Cortex of kidney (tissue), 1 donor: ENCODE results near the gene ZNF608.

ENCODE experiments used
- DNase-seq: peaks from one replicate; lab custom pipeline; 2025; lab: John Stamatoyannopoulos, UW

Gene ZNF608

DNA sequence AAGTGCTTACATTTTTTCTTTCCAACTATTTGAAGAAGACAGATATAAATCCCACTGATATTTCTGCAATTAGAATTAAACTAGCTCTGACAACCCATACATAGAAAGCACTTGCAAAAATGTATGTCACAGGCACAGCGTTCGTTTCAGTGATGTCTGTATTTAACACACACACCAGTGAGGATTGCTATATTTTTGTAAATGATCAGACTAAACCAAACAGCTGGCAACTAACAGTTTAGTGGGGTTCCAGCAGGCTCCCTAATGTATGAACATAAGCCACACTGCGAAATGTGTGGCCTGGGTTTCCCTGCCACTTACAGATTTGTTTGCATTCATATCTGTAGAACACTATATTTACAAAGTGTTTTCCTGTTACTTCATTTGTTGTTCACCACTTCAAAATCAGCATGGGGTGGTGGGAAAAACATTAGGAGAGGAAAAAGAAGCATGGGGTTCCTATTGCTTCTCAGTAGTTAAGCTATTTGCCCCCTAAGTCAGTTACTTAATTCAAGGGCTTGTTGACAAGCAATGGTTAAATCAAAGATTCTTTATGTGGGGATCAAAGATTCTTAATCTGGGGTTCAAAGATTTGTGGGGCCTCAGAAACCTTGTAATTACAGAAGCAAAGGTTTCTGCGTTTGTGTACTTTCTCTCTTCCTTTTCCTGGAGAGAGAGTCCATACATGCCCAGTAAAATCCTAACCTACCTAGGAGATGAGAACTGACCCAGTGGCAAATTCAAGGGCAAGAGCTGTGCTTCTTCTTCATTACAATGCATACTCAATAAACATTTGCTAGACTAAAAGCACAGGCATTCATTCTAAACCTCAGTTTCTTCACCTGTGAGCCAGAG, 27.1 kb downstream of the ZNF608 start:
- DNase-seq = no peak

DNA sequence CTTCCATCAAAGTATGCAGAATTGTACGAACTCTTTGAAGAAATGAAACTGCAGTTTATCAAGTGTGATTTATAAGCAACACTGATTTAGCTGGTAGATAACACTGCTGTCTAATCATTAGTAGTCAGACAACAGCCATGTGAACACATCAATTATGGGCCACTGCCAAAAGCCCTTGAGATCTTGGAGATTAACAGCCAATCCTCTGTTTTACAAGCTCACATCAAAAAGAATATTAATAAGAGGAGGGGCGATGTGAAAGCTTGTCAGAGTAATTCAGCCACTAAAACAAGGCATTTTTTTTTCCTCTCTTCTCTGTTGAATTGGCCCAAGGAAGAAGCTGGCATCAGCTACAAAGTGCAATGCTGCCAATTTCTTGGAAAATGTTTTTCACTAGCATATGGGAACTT, 28.1 kb downstream of the ZNF608 start:
- DNase-seq = no peak

DNA sequence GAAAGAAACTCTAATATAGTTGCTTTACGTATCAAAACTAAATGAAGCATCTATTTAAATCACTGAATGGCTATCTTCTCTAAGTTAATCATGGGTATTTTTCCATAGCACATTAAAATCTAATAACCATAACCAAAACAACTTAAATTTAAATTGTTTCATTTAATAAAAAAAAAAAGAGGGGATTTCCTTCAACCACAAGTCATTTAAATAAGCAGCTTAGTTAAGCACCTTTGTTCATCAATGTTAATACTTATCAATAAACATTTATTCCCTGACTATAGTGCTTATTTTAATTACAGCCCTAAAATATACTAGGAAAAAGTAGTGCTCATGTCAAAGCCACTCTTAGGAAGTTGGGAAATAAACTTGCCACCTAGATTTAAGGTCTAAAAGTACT, 30.3 kb downstream of the ZNF608 start:
- no peak for DNase-seq

DNA sequence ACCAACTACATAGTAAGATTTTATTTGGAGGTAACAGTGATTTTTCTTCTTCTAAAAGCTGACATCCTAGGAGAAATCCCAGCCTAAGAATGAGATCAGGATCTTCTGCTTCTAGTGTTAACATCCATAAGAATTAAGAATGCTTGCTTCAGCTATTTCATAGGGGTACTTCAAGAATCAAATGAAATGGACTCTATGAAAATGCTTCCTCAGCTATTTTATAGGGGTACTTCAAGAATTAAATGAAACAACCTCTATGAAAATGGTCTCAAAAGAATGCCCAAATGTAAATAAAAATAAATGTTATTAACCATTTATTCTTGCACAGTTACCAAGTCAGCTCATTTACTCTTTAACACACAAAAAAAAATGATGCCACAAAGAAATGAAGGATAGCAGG, 31.5 kb downstream of the ZNF608 start:
- no peak for DNase-seq

DNA sequence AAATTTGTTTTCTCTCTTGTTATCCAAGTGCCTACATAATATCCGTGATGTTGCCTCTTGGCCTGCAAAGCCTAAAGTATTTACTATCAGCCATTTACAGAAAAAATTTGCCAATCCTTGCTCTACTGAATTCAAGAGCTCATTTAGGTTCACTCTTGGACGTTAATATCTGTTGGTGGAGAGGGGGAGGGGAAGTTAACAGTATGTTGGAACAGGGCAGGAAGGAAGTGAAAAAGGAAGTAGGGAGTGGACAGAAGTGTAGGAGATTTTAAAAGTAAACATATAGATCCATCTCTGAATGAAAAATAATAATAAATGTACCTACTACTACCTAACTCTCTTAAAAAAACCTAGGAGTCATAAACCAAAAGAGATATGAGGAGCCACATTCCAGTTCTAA, 32.8 kb downstream of the ZNF608 start:
- no peak for DNase-seq

DNA sequence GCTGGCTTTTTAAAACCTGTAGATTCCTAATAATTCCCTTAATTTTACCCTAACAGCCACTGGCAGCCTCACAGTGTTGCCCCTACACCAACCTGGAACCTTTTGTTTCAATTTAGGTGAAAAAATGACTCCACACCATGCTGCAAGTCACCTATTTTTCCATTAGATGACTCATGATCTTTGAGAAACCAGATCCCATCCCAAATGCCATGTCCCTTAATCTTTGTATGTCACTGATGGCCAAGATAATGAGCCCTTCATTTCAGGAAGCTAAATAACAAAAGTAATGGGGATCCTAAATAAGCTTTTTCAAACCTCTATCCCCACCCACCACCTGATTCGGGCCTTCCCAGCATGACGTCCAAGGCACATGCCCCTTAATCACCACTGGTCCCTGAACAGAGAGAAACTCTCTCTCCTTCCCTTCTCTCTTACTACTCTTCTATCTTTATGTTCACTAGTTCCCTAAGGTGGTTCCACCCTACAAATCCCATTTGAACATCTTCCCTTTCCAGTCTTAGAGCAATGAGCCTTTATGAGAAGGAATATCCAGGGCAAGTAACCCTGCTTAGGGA, 33.6 kb downstream of the ZNF608 start:
- DNase-seq = no peak

DNA sequence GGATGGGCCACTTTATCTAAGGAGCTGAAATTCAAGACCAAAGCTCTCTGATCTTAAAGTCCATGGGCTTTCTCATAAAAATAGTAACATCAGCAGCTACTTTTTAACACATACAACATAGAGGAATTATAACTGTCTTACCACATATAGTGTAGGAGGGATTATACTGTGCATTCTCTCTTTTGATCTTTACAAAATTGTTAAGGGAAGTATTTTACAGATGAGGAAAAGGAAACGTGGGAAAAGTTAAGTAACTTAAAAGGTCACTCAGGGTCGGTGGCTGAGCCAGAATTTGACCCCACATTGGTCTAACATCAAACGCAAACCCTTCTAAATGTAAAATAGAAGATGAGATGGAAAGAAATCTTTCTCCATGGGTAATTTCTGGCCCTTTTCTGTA, 38.4 kb downstream of the ZNF608 start:
- DNase-seq = no peak

DNA sequence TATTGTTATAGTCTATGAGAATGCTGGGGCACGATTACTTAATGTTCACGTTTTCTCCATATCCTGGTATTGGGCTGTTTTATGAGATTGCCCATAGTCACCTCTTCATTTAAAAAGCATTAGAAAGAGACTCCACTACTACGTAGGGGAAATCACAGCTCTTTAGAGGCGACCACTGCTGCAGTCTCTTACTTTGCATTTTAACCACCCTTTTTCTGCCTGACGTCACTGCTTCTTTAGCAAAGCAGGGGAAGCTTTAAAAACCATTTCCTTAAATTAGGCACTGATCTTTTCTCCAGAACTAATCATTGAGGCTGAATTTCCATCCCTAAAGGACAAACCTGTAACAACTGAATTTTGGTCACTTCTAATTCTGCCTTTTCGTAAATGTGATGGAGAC, 38.9 kb downstream of the ZNF608 start:
- DNase-seq = no peak

DNA sequence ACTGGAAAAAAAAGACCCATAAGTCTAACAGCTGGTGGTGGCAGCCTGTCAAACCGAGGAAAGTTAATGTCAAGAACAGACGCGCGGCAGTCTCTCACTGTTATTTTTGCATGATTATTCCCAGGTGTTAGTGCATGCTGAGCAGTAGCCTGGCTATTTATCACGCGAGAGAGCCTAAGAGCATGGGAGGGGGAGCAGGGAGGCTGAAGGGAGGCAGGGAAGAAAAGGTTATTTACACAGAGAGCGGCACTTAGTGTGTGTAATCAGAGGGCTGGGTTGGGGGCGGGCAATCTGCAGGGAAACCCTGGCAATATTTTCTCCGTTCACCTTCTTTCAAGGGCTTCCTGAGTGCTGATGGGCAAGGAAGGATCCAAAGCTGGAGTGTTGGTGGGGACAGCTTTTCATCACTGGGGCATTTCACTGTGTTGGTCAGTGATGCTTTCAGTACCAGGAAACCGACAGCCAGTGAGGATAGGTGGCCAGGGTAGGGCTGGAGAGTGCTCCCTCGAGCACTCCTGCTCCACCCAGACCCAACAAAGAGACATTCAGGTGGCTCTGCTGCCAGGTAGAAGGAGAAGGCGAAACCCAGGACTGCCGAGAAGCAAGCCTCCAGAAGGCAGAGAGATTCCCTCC, 39.6 kb downstream of the ZNF608 start:
- DNase-seq = no peak

DNA sequence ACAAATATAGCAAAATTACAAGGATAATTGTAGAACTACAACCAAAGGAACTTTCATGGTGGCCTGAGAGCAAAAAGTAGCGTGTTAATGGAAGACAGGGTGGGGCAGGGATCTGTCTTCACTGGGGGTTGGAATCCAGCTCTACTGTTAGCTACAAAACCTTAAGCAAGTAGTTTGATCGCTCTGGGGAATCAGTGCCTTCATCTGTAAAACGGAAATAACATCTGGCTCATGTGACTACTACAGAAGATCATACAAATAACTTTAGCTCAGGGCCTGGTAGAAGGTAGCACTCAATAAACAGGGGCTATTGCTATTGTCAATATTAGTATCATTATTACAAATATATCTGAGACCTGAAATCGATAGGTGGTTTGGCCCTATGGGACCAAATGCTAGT, 40.4 kb downstream of the ZNF608 start:
- no peak for DNase-seq

DNA sequence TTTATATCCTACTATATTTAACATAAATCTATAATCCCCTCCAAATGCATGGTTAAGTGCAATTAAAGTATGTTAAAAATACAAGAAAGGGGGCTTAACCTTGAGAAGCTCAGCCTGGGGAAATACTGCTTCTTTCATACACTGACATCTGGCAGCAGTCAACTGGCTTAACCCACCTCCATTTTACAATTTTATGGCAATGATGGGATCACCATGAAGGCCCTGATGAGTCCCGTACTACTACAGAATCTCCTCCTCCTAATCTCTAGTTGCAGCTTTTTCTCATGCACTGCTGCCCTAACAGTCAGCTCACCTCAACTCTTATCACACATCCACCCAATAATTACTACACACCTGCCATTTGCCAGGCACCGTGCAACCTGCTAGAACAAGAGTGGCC, 40.9 kb downstream of the ZNF608 start:
- DNase-seq = no peak

DNA sequence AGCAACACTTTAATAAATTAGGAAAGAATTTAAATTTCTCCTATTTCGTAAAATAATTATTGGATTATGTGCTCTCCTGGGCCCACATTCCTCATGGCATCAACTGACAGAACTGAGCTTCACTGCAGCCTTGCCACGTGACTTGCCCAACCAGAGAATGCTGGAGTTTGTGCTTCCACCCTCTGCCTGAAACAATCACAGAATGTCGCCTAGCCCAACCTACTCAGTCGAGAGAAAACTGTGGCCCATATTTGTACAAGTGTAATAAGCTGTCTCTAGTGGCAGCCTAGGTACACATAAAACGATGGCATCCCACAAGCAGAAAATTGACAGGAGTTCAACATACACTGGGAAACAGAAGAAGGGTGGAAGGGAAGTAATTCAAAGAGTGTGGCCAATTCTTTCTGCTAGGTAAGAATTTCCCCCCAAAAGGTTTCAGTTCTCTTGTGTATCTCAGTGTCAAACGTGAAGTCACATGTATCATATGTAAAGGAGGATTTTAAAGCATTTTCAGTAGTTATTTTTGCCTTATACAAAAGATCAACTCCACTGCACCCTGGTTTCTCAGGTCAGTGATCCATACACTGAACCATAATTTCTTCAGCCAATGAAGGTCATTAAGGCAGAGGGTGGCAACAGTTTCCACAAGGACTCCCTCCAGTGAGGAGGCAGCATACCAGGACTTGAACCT, 41.7 kb downstream of the ZNF608 start:
- no peak for DNase-seq

DNA sequence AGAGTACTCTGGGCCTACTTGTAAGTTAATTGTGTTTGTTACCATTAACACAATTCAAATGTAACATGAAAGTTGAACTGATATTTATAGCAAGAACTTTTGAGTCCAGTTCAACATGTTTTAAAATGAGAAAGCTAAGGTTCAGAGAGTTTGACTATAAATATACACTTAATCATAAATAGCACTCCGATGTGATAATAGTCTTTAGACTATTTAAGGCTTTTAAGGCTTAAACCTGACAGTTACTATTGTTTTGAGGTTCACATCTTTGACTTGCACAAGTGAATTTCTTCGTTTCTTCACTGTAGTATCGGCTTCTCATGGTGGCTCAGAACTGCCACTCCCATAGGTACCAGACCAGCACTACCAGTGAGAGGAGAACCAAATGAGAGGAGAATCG, 42.4 kb downstream of the ZNF608 start:
- DNase-seq = no peak

DNA sequence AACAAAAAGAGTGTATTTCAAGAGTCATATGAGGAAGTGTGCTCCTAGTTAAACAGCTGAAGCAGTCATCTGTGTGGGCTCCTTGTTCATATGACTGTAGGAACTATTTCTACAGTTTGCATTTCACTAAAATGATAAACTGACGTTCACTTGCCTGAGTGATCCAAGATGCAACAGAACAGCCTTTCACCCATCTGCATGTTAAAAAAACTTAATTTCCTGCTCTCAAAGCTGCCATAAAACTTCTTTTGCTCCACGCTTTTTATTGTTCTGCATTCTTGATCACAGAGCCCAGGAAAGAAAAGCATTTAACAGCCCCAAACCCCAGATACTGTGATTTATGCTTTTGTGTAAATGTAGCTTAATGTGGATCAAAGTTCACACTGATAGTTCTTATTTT, 43.9 kb downstream of the ZNF608 start:
- DNase-seq = no peak

DNA sequence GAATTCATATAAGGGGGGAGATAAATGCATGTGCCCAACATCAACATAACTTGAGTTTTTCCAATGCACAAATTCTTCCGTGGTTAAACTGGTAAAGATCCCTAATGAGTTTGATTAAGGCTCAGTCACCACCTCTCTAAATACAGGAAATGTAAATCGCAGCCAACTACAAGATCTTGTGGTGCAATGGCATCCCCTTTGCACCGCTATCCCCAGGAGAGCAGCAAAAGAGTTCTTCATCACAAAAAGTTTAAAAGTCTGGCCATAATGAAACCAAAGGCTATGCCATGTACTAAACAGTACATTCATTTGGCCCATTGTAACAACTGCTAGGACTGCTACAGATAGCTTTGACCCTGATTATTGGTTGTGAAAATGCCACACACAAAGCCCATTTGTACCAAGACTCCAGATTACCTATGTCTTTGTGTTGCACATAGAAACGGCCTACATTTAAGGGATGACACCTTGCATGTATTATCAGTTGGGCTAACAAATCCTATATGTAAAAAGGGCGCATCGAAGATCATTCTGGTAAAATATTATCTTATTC, 44.5 kb downstream of the ZNF608 start:
- DNase-seq = no peak

DNA sequence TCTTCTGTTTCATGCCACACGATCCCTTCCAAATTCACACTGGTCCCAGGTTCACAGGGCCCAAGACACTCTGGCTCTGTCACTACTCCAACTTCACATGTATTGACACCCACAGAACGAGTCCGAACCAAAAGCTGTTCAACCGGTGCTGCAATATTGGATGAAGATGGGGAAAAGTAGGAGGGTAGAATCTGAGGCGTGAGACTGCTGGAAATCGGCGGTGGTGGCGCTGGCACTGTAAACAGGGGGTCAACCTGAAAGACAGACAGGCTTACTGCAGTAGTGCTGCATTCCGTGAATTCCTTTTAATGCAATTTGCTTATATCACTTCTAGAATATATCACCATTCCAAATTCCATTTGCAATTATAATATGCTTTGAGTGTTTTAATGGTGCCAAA, 45.4 kb downstream of the ZNF608 start:
- no peak for DNase-seq

DNA sequence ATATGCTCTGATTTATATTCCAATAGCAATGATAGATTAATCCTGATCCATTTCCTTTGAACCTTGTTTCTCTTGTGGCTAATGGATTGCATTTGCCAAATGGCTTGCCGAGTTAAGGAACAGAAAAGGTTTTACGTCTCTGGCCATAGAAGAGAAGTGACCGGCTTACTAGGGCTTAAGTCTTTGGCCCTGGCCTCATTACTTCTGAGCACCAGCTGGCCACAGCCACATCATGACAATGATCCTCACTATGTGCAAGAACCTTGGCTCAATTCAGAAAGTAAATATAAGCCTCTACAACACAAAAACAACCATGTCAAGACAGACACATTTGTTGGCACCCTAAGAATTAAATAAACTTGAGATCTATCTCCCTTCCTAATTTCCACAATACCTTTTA, 46.1 kb downstream of the ZNF608 start:
- DNase-seq = no peak

DNA sequence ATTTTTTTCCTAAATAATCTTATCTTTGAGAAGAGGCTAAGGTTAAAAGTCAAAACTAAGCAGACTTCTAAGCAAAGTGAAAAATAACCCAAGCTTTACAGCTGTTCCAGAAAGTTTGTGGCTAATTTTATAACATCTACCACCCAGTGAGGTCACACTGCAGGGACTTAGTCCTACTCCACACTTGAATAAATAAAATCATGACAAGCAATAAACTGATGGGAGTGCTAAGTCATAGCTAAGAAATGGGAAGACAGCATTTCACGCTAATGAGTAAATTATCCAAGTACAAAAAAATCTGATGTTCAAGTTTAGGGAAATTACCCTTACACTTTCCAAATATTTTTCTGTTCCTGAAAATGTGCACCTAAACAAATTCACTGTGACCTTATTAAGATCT, 47.7 kb downstream of the ZNF608 start:
- DNase-seq = no peak

DNA sequence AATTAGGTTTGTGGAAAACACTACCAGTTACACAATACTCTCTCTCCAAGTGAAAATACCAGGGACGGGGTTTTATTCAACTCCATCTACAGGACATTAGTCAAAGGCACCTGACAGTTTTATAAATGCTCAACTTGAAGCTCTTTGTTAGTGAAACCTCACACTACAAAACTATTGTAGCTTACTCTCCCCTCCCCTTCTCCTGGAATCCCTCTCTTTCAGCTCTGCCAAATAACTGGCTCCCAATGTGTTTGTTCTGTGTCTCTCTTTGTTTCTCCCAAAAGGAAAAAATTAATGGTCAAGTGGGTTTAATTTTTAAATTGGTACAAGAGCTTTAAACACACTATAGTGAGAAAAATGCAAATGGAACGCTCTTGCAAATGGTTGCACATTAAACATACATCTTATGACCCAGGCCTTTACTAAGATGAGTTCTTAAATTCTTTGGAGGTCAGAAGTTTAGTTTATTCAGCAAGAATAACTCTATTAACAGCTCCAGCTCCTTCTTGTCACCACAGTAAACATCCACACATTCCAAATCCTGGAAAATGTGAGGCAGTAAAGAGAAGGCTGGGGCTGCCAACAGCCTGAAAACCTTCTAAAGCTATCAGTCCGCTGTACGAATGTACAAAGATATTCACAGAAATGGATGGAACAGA, 48.4 kb downstream of the ZNF608 start:
- DNase-seq = no peak

DNA sequence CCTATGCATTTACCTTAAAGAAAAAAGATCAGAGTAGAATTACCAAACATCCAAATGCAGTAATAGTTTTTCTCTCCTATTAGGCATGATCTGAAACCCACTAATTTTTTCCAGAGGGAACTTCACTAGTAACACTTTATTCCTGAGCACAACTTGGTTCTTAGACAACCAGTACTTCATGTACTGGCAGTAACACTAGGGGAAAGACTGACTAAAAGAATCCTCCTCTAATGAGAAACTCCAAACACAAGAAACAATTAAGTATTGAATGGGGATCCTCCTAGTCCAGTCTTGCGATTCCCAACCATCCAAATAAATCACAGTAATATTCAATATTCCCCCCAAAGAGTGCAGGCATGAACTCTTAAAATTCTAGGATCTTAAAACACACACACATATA, 48.9 kb downstream of the ZNF608 start:
- DNase-seq = no peak

DNA sequence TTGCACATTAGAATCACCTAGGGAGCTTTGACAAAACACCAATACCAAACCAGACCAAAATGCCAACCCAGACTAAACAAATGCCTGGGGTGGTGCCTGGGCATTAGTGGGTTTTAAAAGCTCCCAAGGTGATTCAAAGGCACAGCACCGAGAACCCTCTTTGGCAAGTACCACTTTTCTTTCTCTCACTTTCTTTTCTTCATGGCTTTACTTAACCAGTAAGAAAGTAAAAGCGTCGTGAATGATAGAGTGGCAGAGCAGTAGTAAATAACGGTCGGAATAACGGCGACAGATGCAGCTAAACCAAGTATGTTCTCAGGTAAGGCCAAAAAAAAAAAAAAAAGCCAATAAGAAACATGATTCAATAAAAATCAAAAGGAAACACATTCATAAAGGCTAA, 49.5 kb downstream of the ZNF608 start:
- no peak for DNase-seq
